Retinal pigment epithelial cell (primary cell): ENCODE measurements around the gene TPSD1.

ENCODE experiments used
- DNase-seq: peaks from one replicate; pipeline ENCODE4 v3.0.0-alpha.2; 2010; ENCODE audit warnings: low read depth
- H3K4me3 ChIP-seq: 2 replicates; pipeline ENCODE4 v1.5.1; 2011; ENCODE audit warnings: mild to moderate bottlenecking, low read length, control low read depth, moderate library complexity
- TF ChIP-seq, protein P1 (sequence below): conservative IDR thresholded peaks from 2 replicates; pipeline ENCODE4 v1.5.1; 2011; ENCODE audit warnings: low read depth, low read length, control low read depth, inconsistent platforms

The TPSD1 gene

DNA sequence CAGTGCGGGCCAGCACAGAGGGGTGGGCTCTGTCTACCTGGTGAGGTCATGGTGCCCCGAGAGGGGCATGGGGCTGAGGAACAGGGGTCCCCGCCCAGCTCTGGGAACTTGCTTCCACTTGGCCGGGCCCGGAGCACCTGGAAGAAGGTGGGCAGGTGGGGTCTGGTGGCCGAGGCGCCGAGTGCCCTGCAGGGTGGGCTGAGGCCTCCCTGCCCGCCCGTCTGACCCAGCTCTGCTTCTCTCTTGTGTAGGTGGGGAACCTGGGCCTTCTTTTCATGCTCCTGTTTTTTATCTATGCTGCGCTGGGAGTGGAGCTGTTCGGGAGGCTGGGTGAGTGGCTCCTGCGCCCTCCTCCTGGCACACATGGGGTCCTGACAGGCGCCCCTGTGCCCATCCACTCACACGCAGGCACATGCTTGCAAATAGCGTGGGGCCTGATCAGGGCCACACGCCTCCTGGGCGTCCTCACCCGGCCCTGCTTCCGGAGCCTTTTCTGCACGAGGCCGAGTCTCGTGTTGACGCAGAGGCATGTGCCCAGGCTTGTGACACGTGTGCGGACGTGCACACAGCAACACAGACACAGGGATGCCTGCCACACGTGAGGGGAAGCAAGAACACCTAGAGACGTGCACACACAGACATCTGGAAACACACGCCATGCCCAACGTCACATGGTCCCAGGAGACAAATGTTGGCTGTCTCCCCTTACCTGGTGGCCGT, 39.0 kb upstream of the TPSD1 start:
- TF ChIP-seq, protein P1, sequence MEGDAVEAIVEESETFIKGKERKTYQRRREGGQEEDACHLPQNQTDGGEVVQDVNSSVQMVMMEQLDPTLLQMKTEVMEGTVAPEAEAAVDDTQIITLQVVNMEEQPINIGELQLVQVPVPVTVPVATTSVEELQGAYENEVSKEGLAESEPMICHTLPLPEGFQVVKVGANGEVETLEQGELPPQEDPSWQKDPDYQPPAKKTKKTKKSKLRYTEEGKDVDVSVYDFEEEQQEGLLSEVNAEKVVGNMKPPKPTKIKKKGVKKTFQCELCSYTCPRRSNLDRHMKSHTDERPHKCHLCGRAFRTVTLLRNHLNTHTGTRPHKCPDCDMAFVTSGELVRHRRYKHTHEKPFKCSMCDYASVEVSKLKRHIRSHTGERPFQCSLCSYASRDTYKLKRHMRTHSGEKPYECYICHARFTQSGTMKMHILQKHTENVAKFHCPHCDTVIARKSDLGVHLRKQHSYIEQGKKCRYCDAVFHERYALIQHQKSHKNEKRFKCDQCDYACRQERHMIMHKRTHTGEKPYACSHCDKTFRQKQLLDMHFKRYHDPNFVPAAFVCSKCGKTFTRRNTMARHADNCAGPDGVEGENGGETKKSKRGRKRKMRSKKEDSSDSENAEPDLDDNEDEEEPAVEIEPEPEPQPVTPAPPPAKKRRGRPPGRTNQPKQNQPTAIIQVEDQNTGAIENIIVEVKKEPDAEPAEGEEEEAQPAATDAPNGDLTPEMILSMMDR: no peak
- H3K4me3 ChIP-seq: no peak overlapping the region
- no peak for DNase-seq

DNA sequence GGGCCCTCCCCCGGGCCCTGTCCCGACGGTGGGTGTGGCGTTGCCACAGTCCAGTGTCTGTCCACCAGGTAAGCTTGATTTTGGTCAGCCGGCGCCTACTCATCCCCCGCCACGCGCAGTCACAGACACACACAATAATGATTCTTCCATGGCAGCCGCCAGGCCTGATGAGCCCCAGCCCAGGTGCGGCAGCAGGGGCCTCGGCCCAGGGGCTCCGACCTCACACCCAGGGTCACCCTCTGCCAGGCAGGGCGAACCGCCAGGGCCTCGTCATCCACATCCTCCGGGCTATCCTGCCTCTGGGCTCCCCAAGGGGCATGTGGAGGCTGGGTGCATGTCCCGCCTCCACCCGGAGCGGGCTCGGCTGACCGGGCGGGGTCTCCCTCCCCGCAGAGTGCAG, 38.3 kb upstream of the TPSD1 start:
- TF ChIP-seq, protein P1: no peak
- no peak for DNase-seq
- H3K4me3 ChIP-seq: no peak overlapping the region

DNA sequence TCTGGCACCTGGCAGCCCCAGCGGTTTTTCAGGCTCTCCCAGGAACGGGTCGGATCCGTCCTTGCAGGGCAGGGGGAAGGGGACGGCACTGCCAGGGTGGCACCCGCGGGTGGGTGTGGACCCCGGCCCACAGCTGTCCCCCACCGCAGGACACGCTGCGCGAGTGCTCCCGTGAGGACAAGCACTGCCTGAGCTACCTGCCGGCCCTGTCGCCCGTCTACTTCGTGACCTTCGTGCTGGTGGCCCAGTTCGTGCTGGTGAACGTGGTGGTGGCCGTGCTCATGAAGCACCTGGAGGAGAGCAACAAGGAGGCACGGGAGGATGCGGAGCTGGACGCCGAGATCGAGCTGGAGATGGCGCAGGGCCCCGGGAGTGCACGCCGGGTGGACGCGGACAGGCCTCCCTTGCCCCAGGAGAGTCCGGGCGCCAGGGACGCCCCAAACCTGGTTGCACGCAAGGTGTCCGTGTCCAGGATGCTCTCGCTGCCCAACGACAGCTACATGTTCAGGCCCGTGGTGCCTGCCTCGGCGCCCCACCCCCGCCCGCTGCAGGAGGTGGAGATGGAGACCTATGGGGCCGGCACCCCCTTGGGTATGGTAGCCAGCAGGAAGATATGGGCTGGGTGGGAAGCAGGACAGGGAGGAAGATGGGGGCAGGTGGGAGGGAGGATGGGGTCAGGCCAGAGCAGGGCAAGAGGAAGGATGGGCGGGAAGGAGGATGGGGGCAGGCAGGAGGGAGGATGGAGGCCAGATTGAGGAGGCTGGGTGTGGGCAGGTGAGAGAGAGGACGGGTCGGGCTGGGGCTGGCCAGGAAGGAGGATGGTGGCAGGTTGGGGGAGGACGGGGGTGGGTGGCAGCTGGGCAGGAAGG, 37.6 kb upstream of the TPSD1 start:
- H3K4me3 ChIP-seq: no peak overlapping the region
- TF ChIP-seq, protein P1: no peak
- no peak for DNase-seq

DNA sequence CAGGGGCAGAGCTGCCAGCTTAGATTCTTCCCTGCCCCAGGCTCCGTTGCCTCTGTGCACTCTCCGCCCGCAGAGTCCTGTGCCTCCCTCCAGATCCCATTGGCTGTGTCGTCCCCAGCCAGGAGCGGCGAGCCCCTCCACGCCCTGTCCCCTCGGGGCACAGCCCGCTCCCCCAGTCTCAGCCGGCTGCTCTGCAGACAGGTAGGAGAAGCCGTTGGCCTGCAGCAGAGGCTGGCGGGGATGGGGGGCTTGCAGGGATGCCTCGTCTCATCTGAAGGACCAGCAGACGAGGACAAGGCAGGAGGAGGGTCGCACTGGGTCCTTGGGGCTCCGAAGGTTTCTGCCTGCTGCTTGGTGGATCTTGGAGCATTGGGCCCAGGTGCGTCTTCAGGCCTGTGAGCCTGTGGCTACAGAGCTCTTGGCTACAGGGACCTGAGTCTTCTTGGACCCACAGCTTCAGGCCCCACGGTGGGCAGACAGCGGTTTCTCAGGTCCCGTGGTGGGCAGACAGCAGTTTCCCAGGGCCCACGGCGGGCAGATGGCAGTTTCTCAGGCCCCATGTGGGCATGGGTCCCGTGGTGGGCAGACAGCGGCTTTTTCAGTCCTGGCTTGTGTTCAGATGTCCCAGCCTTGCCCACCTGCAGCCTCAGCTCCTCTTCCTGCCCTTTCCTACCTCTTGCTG, 36.8 kb upstream of the TPSD1 start:
- TF ChIP-seq, protein P1: no peak
- DNase-seq: no peak
- H3K4me3 ChIP-seq: no peak overlapping the region

DNA sequence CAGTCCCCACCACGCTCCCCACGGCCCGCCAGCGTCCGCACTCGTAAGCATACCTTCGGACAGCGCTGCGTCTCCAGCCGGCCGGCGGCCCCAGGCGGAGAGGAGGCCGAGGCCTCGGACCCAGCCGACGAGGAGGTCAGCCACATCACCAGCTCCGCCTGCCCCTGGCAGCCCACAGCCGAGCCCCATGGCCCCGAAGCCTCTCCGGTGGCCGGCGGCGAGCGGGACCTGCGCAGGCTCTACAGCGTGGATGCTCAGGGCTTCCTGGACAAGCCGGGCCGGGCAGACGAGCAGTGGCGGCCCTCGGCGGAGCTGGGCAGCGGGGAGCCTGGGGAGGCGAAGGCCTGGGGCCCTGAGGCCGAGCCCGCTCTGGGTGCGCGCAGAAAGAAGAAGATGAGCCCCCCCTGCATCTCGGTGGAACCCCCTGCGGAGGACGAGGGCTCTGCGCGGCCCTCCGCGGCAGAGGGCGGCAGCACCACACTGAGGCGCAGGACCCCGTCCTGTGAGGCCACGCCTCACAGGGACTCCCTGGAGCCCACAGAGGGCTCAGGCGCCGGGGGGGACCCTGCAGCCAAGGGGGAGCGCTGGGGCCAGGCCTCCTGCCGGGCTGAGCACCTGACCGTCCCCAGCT, 35.7 kb upstream of the TPSD1 start:
- H3K4me3 ChIP-seq: no peak overlapping the region
- no peak for DNase-seq
- TF ChIP-seq, protein P1: no peak

DNA sequence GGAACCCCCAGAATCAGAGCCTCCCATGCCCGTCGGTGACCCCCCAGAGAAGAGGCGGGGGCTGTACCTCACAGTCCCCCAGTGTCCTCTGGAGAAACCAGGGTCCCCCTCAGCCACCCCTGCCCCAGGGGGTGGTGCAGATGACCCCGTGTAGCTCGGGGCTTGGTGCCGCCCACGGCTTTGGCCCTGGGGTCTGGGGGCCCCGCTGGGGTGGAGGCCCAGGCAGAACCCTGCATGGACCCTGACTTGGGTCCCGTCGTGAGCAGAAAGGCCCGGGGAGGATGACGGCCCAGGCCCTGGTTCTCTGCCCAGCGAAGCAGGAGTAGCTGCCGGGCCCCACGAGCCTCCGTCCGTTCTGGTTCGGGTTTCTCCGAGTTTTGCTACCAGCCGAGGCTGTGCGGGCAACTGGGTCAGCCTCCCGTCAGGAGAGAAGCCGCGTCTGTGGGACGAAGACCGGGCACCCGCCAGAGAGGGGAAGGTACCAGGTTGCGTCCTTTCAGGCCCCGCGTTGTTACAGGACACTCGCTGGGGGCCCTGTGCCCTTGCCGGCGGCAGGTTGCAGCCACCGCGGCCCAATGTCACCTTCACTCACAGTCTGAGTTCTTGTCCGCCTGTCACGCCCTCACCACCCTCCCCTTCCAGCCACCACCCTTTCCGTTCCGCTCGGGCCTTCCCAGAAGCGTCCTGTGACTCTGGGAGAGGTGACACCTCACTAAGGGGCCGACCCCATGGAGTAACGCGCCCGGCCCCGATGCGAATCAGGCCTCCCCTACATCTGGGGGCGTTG, 34.8 kb upstream of the TPSD1 start:
- DNase-seq: no peak
- TF ChIP-seq, protein P1: no peak
- H3K4me3 ChIP-seq: no peak overlapping the region
